HEK293 (cell line): ENCODE measurements around the gene KBTBD4.

Experiments used
- CTCF ChIA-PET: fragments of 350-600 bp; formaldehyde crosslinking; extraction: SDS; loops from one replicate; lab custom pipeline; 2021; ENCODE audit warnings: antibody characterized with exemption; lab: Yijun Ruan, JAX
- POLR2A ChIA-PET: fragments of 300-600 bp; formaldehyde crosslinking; extraction: SDS; loops from one replicate; lab custom pipeline; 2020; ENCODE audit warnings: antibody characterized with exemption, inconsistent platforms; lab: Yijun Ruan, JAX
- H3K27ac ChIP-seq: fragments of 200-500 bp; sonication (Bioruptor generic); 2 replicates; pipeline ENCODE4 v1.5.1; 2014; ENCODE audit warnings: low read depth, low read length, control low read depth, inconsistent platforms; ENCODE audit errors: extremely low read depth
- H3K36me3 ChIP-seq, 2 experiments: fragments of 200-500 bp in 1 of 2; sonication (Bioruptor generic) in 1 of 2; 1 replicate in 1 of 2; 2 replicates in 1 of 2; pipeline ENCODE4 v1.5.1; 2014 to 2017; ENCODE audit warnings: inconsistent platforms in 2 of 2, low read length in 2 of 2; ENCODE audit not compliant: control insufficient read depth in 2 of 2, insufficient read depth in 1 of 2
- H3K4me1 ChIP-seq: fragments of 200-500 bp; sonication (Bioruptor generic); 2 replicates; pipeline ENCODE4 v1.5.1; 2014; ENCODE audit warnings: mild to moderate bottlenecking, low read length, inconsistent platforms; ENCODE audit not compliant: control insufficient read depth, insufficient read depth
- H3K4me3 ChIP-seq: 2 replicates; pipeline ENCODE4 v1.5.1; 2011; ENCODE audit warnings: low read depth, mild to moderate bottlenecking, control low read depth, low read length, moderate library complexity
- H3K9me3 ChIP-seq: fragments of 200-500 bp; sonication (Bioruptor generic); 2 replicates; pipeline ENCODE4 v1.5.1; 2014; ENCODE audit warnings: low read depth, low read length, inconsistent platforms; ENCODE audit not compliant: control insufficient read depth, insufficient read depth
- BCL11B ChIP-seq: fragments of 450-650 bp; formaldehyde crosslinking; IDR thresholded peaks from 2 replicates; pipeline ENCODE4 v1.5.1; 2016; ENCODE audit warnings: low read depth, missing biosample characterization, missing genetic modification characterization
- CTCF ChIP-seq: fragments of 450-650 bp; formaldehyde crosslinking; IDR thresholded peaks from 2 replicates; pipeline ENCODE4 v1.5.1; 2016; ENCODE audit warnings: missing biosample characterization, missing genetic modification characterization
- GLI2 ChIP-seq: fragments of 450-650 bp; formaldehyde crosslinking; IDR thresholded peaks from 2 replicates; pipeline ENCODE4; 2017; ENCODE audit warnings: missing biosample characterization, missing genetic modification characterization, low read depth, borderline replicate concordance
- HOXD13 ChIP-seq: sonication (generic); formaldehyde crosslinking; IDR thresholded peaks from 2 replicates; pipeline ENCODE4 v1.8.0; 2022; ENCODE audit warnings: missing genetic modification reagents, borderline replicate concordance
- KLF16 ChIP-seq: fragments of 450-650 bp; formaldehyde crosslinking; IDR thresholded peaks from 2 replicates; pipeline ENCODE4 v1.5.1; 2017; ENCODE audit warnings: missing biosample characterization, missing genetic modification characterization
- KLF17 ChIP-seq: fragments of 450-650 bp; formaldehyde crosslinking; IDR thresholded peaks from 2 replicates; pipeline ENCODE4 v1.5.1; 2016; ENCODE audit warnings: missing biosample characterization, missing genetic modification characterization
- OSR2 ChIP-seq: fragments of 450-650 bp; formaldehyde crosslinking; IDR thresholded peaks from 2 replicates; pipeline ENCODE4 v1.5.1; 2016; ENCODE audit warnings: missing biosample characterization, missing genetic modification characterization
- PATZ1 ChIP-seq: fragments of 450-650 bp; formaldehyde crosslinking; IDR thresholded peaks from 2 replicates; pipeline ENCODE4 v1.5.1; 2016; ENCODE audit warnings: missing biosample characterization, missing genetic modification characterization
- PRDM10 ChIP-seq: fragments of 450-650 bp; formaldehyde crosslinking; IDR thresholded peaks from 2 replicates; pipeline ENCODE4 v1.5.1; 2016; ENCODE audit warnings: missing biosample characterization, missing genetic modification characterization
- REPIN1 ChIP-seq: fragments of 450-650 bp; formaldehyde crosslinking; IDR thresholded peaks from 2 replicates; pipeline ENCODE4 v1.5.1; 2017; ENCODE audit warnings: missing biosample characterization, missing genetic modification characterization, low read depth
- YY1 ChIP-seq: fragments of 450-650 bp; formaldehyde crosslinking; IDR thresholded peaks from 2 replicates; pipeline ENCODE4 v1.5.1; 2018; ENCODE audit warnings: missing biosample characterization, missing genetic modification characterization
- ZBTB17 ChIP-seq: fragments of 450-650 bp; formaldehyde crosslinking; IDR thresholded peaks from 2 replicates; pipeline ENCODE4 v1.5.1; 2016; ENCODE audit warnings: missing biosample characterization, missing genetic modification characterization
- ZBTB21 ChIP-seq: fragments of 450-650 bp; formaldehyde crosslinking; IDR thresholded peaks from 2 replicates; pipeline ENCODE4 v1.5.1; 2017; ENCODE audit warnings: missing biosample characterization, missing genetic modification characterization
- ZBTB8A ChIP-seq: fragments of 450-650 bp; formaldehyde crosslinking; IDR thresholded peaks from 2 replicates; pipeline ENCODE4 v1.5.1; 2016; ENCODE audit warnings: missing biosample characterization, missing genetic modification characterization
- ZEB2 ChIP-seq: fragments of 450-650 bp; formaldehyde crosslinking; IDR thresholded peaks from 2 replicates; pipeline ENCODE4 v1.5.1; 2016; ENCODE audit warnings: missing biosample characterization, missing genetic modification characterization
- ZNF140 ChIP-seq: fragments of 450-650 bp; formaldehyde crosslinking; IDR thresholded peaks from 2 replicates; pipeline ENCODE4 v1.5.1; 2016; ENCODE audit warnings: missing biosample characterization, missing genetic modification characterization
- ZNF211 ChIP-seq: fragments of 450-650 bp; formaldehyde crosslinking; IDR thresholded peaks from 2 replicates; pipeline ENCODE4 v1.5.1; 2016; ENCODE audit warnings: low read depth, missing biosample characterization, missing genetic modification characterization
- ZNF223 ChIP-seq: fragments of 450-650 bp; formaldehyde crosslinking; IDR thresholded peaks from 2 replicates; pipeline ENCODE4 v1.5.1; 2016; ENCODE audit warnings: missing biosample characterization, missing genetic modification characterization
- ZNF23 ChIP-seq: fragments of 450-650 bp; formaldehyde crosslinking; IDR thresholded peaks from 2 replicates; pipeline ENCODE4 v1.5.1; 2016; ENCODE audit warnings: missing biosample characterization, missing genetic modification characterization, borderline replicate concordance
- ZNF510 ChIP-seq: fragments of 450-650 bp; formaldehyde crosslinking; IDR thresholded peaks from 2 replicates; pipeline ENCODE4 v1.5.1; 2018; ENCODE audit warnings: mild to moderate bottlenecking, missing genetic modification characterization, missing biosample characterization; ENCODE audit not compliant: insufficient replicate concordance
- ZNF585B ChIP-seq: fragments of 450-650 bp; formaldehyde crosslinking; IDR thresholded peaks from 2 replicates; pipeline ENCODE4 v1.5.1; 2016; ENCODE audit warnings: missing biosample characterization, missing genetic modification characterization
- ZNF707 ChIP-seq: fragments of 450-650 bp; formaldehyde crosslinking; IDR thresholded peaks from 2 replicates; pipeline ENCODE4 v1.5.1; 2016; ENCODE audit warnings: missing biosample characterization, missing genetic modification characterization
- ZNF791 ChIP-seq: fragments of 450-650 bp; formaldehyde crosslinking; IDR thresholded peaks from 2 replicates; pipeline ENCODE4 v1.5.1; 2016; ENCODE audit warnings: missing biosample characterization, missing genetic modification characterization
- TF ChIP-seq, protein P1 (sequence below): fragments of 450-650 bp; formaldehyde crosslinking; IDR thresholded peaks from 2 replicates; pipeline ENCODE4 v1.5.1; 2016; ENCODE audit warnings: missing biosample characterization, missing genetic modification characterization, borderline replicate concordance
- TF ChIP-seq, protein P2 (sequence below): fragments of 450-650 bp; formaldehyde crosslinking; IDR thresholded peaks from 2 replicates; pipeline ENCODE4 v1.5.1; 2017; ENCODE audit warnings: missing biosample characterization, mild to moderate bottlenecking, missing genetic modification characterization, moderate library complexity

Gene KBTBD4

GRCh38 chr11:47553406-47553743 is 25.4 kb downstream of the KBTBD4 start:
- H3K36me3 ChIP-seq: peaks cover 0 to 18% of the 10 kb centered on the region in 2 experiments; a peak in 2 of 3 replicates
- H3K4me3 ChIP-seq: peak overlapping the region; percentile 99
- ChIA-PET CTCF (interaction anchor here (0.5 to 2.0 kb wide), 18 partner anchors 9 to 743 kb away, joined by 3 to 16 read pairs (median 4); partner anchors contain the start of genes KBTBD4, NDUFS3 and PTPMT1), POLR2A (interaction anchor here (0.6 to 2.1 kb wide), 5 partner anchors 11 to 24 kb away, joined by 3 to 14 read pairs (median 3); partner anchors contain the start of gene PTPMT1)
- no peaks in the 10 kb centered on the region for H3K9me3 ChIP-seq
- no peaks in the 10 kb centered on the region for H3K4me1 ChIP-seq
- no peak overlapping the region; the same call in 1 of the 2 replicates for H3K27ac ChIP-seq
- no peak for TF ChIP-seq BCL11B (tag by site-specific recombination)
- TF ChIP-seq PRDM10 (tag by site-specific recombination): peak; percentile 65
- TF ChIP-seq ZEB2 (tag by site-specific recombination): no peak
- TF ChIP-seq PATZ1 (tag by site-specific recombination): no peak; the same call in 1 of the 2 replicates
- TF ChIP-seq, protein P1, sequence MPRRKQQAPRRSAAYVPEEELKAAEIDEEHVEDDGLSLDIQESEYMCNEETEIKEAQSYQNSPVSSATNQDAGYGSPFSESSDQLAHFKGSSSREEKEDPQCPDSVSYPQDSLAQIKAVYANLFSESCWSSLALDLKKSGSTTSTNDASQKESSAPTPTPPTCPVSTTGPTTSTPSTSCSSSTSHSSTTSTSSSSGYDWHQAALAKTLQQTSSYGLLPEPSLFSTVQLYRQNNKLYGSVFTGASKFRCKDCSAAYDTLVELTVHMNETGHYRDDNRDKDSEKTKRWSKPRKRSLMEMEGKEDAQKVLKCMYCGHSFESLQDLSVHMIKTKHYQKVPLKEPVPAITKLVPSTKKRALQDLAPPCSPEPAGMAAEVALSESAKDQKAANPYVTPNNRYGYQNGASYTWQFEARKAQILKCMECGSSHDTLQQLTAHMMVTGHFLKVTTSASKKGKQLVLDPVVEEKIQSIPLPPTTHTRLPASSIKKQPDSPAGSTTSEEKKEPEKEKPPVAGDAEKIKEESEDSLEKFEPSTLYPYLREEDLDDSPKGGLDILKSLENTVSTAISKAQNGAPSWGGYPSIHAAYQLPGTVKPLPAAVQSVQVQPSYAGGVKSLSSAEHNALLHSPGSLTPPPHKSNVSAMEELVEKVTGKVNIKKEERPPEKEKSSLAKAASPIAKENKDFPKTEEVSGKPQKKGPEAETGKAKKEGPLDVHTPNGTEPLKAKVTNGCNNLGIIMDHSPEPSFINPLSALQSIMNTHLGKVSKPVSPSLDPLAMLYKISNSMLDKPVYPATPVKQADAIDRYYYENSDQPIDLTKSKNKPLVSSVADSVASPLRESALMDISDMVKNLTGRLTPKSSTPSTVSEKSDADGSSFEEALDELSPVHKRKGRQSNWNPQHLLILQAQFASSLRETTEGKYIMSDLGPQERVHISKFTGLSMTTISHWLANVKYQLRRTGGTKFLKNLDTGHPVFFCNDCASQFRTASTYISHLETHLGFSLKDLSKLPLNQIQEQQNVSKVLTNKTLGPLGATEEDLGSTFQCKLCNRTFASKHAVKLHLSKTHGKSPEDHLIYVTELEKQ (tag by site-specific recombination): no peak
- no peak for TF ChIP-seq ZBTB21
- TF ChIP-seq ZNF791: no peak
- TF ChIP-seq YY1 (tag by site-specific recombination): no peak
- TF ChIP-seq GLI2: no peak
- no peak for TF ChIP-seq ZNF223
- no peak for TF ChIP-seq HOXD13 (CRISPR knock-in tag)
- no peak for TF ChIP-seq ZNF211 (tag by site-specific recombination)
- TF ChIP-seq ZBTB17: peak; percentile 29; the same call in 1 of the 2 replicates
- TF ChIP-seq ZNF585B (tag by site-specific recombination): no peak
- no peak for TF ChIP-seq REPIN1 (tag by site-specific recombination)
- TF ChIP-seq ZNF510 (tag by site-specific recombination): no peak
- no peak for TF ChIP-seq ZNF140 (tag by site-specific recombination)
- TF ChIP-seq KLF16 (tag by site-specific recombination): no peak
- TF ChIP-seq CTCF (tag by site-specific recombination): no peak
- peak; percentile 39; the same call in 1 of the 2 replicates for TF ChIP-seq ZBTB8A (tag by site-specific recombination)
- TF ChIP-seq KLF17 (tag by site-specific recombination): no peak
- no peak for TF ChIP-seq OSR2 (tag by site-specific recombination)
- no peak for TF ChIP-seq ZNF23
- TF ChIP-seq, protein P2, sequence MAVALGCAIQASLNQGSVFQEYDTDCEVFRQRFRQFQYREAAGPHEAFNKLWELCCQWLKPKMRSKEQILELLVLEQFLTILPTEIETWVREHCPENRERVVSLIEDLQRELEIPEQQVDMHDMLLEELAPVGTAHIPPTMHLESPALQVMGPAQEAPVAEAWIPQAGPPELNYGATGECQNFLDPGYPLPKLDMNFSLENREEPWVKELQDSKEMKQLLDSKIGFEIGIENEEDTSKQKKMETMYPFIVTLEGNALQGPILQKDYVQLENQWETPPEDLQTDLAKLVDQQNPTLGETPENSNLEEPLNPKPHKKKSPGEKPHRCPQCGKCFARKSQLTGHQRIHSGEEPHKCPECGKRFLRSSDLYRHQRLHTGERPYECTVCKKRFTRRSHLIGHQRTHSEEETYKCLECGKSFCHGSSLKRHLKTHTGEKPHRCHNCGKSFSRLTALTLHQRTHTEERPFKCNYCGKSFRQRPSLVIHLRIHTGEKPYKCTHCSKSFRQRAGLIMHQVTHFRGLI (tag by site-specific recombination): no peak
- TF ChIP-seq ZNF707 (tag by site-specific recombination): no peak
